ENCODE data around the gene TANC1.

The TANC1 gene

DNA sequence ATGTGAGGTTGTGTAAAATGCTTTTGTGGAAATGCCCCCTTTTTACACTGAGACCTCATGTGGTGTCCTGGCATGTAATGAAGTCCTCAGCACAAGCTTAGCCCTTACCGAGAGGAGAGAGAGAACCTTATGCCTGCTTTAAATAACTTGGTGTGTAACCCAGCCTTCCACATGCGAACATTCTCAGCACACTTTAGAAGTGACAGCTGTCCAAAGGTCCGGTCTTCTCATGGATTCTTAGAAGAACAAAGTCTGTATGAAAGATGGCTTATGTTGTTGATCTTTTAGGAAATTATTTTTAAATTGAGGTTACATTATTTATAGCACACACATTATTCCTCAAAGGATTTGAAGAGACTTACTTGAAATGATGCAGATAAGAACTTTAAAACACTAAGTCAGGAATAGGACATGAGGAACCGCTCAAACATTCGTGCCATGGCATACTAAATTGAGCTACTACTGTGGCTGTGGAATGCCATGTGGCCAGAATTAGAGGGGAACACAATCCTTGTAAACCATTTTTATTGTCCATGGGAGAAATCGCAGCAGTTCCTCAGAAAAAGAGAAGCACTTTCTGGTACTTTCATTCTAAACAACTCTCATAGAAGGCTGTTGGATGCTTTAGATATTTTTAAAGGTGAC, 238.4 kb downstream of the TANC1 start:
- DNase-seq, result no peak

DNA sequence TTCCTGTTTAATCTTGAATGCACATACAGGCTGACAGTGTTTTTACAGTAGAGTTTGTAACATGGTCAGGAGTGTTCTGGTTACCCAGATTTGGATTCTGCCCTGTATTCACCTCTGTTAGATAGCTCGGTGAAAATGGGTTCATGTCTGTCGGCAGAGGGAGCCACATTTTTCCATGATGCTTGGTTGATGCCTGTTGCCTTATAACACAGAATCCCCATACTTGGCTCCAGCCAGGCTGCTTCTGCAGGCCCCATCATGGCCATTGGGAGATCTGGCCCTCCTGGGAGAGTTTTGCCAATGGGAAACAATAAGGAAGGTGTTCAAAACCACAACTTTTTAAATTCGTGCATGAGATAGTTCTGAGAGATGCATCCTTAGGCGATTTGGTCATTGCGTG, 240.0 kb downstream of the TANC1 start:
- no peak for DNase-seq

DNA sequence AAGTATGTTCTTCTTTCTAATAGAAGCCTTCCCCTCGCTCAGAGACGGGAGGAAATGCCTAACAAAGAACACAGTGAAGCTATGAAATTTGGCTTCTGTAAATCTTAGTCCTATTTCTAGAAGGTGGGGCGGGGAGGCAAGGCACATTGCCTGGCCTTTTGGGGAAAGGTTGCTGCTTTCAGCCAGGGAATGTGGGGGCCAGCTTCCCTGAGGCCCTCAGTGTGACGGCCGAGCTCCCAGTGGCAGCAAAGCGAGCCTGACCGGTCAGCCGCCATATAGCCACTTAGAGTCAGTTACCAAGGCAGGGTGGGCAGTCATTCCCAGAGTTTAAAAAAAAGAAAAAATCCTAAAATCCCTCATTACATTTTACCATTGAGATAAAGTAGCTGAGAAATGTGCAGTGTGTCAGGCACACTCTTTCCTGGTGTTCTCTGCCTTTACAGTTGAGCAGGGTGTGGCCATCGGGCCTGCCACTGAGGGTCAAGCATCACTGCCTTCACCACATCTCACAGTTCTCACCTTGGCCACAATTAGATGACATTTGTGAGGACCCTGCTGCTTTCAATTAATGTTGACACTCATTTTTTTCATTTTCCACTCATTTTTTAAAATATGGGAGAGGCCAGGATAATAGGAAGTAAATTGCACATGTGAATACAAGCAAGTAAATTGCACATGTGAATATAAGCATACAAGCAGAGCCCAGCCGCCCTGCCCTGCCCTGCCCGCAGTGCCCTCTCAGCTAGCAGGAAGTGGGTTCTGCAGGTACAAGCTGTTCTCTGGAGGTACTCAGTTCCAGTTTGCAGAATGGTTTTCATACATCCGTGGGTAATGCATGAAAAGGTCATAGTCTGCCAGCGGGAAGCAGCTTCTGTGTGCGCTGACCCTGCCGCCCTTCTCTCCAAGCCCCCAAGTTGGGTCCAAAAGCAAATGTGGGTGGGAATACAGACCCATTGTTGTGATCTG, 241.2 kb downstream of the TANC1 start:
- DNase-seq, result peak; percentile 2

- no peak for DNase-seq
These were observed 243.3 kb downstream of the TANC1 start for GRCh38 chr2:159211447-159212396.

DNA sequence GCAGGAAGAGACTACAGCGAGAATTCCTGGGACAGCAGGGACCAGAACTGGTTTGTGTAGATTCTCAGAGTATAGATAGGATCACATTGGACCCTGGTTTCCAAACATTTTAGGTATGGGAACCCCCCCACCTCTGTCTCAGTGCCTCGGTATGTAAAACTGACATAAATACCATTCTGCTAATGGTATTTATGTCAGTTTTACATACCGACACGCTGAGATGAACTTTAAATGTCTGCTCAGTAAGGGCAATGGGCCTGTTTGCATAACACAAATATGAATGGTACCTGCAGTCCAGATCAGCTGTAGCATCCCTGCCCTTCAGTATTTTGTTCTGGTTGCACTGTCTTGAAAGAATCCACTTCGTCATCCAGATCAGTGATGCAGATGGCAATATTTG, 244.9 kb downstream of the TANC1 start:
- DNase-seq, result no peak

- DNase-seq, result no peak
These were observed 246.0 kb downstream of the TANC1 start for GRCh38 chr2:159214325-159214865.

- no peak for DNase-seq
These were observed 246.7 kb downstream of the TANC1 start for GRCh38 chr2:159215116-159215515.

GRCh38 chr2:159217676-159218075, 249.2 kb downstream of the TANC1 start:
- DNase-seq, result no peak

DNA sequence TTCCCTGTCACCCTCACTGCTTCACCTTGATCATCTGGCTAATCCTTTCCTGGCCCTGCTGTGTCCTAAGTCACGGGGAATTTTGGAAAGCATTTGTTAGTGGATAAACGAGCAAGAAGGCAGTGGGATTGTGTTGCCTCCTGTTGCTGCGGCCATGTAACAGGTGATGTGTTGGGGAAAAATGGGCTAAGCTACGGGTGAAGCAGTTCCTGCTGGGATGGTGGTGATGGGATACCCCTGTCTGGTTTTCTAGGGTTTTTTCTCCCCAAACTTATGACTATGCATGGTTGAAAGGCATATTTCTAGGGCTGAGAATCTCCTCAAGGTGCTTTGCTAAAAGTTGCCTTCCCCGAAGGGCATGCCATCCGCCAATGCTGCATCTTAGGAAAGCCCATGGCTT, 249.9 kb downstream of the TANC1 start:
- DNase-seq, result no peak

DNA sequence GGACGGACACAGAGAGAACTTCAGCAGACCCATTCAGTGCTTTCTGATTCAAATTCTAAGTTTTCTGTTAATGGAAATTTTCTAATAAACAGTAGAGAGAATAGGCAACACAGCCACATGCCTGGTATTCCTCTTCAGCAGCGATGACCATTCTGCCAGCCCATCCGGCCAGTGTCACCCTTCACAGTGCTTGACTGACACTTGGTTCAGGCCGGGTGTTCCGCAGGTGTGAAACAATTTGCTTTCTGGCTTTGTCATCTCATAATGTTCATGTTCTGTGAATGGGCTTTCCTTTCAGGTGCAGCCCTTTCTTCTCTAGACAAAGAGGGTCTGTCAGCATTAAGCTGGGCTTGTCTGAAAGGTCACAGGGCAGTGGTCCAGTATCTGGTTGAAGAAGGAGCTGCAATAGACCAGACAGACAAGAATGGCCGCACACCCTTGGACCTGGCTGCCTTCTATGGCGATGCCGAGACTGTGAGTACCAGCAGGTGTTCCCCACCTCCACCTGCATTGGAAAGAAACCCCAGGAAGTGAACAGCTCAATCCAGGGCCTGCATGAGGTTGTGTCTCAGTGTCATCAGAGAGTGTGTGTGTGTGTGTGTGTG, 251.1 kb downstream of the TANC1 start:
- DNase-seq, result no peak

DNA sequence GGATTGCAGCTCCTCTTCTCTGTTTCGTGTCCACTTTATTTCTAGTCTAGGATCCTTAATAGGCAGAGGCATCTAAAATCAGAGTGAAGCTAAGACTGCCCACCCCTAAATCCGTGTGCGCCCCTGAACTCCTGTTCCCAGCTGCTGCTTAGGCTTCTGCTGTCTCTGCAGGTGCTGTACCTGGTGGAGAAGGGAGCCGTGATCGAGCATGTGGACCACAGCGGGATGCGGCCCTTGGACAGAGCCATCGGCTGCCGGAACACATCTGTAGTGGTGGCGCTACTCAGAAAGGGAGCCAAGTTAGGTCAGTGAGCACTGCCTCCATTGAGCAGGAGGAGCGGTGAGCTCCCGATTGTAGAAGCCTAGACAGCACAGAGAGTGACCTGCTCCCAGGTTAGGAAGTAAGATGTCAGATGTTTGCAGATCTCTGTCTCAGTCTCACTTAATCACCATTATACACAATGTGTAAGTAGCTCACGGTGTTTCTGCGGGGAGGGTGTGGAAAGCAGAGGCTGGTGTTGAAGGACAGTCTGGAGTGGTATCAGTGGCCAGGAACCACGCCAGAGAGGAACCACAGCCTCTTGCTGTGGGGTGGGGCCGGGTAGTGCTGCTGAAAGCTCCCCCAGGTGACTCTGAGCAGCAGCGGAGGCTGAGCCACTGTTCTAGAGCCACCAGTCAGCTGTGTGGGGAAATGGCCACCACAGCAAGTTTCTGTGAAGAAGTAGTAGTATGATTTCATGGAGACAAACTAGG, 255.8 kb downstream of the TANC1 start:
- DNase-seq, result no peak

- DNase-seq, result no peak
These were observed 256.9 kb downstream of the TANC1 start for GRCh38 chr2:159225025-159226016.

GRCh38 chr2:159226059-159226461, 257.6 kb downstream of the TANC1 start:
- DNase-seq, result no peak

DNA sequence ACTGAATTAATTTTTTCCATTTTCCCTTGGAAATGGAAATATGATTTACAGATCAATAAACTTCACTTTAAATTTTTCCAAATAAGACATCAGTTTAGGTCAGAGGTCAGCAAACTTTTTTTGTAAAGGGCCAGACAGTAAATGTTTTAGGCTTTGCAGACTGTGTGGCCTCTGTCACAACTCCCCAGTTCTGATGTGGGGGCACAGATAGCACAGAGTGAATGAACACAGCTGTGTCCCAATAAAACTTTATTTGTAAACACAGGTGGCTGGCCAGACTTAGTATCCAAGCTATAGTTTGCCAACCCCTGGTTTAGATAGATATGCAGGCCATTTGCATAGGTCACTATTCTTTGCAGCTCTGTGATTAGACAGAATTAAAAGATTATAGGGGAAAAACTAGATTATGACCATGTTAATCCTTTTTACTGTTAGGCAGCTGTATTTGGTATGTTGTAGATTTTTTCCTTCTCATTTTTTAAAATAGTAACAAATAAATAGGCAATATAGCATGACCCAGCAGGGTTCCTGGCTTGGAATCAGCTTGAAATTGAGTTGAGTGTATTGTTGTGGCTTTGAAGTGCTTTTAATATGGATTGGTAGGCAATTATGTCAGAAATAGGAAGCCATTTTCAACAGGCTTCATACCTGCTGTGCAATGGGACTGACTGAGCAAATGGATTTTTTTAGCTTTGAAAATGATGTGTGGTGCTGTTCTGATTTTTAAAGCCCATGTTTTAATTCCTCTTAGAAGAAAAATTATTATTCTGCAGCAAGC, 258.4 kb downstream of the TANC1 start:
- no peak for DNase-seq

GRCh38 chr2:159227467-159227866, 259.0 kb downstream of the TANC1 start:
- DNase-seq, result no peak

DNA sequence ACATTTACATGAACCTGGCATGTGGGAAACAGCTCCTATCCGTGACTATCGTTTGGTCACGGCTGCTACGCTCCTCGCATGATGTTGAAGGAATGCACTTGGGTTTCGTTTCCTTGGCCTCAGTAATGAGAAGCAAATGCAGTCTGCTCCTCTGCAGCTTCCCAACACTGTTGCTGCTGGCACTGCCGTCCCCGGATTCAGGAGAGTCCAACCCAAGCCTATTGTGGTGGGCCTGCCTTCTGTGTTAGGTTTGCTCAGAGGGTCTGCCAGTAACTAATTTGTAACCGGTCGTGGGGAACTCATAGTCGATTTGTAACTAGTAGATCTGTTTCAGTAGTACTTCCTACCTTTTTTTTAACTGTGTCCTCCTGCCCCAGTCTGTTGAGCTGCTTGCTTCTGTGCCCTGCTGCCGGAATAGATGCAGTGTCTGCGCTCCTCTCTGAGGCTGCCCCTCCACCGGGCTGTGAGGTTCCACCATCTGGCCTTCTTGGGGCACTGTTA, 259.7 kb downstream of the TANC1 start:
- no peak for DNase-seq

GRCh38 chr2:159229476-159230144, 261.2 kb downstream of the TANC1 start:
- no peak for DNase-seq

- no peak for DNase-seq
These were observed 261.9 kb downstream of the TANC1 start for GRCh38 chr2:159230145-159230877.
